ENCODE measurements around the gene PROK1. TPM values are rescaled to one million over a fixed set of nuclear protein-coding genes. Genes with fewer than 3 reads are reported as not detected.
A peak's percentile ranks its signal among the peaks of the same experiment; 100 is the strongest.

PROK1 gene
- total and polyA plus RNA-seq, 8 donors: 0.12 to 0.53 TPM; not detected in 6

DNA sequence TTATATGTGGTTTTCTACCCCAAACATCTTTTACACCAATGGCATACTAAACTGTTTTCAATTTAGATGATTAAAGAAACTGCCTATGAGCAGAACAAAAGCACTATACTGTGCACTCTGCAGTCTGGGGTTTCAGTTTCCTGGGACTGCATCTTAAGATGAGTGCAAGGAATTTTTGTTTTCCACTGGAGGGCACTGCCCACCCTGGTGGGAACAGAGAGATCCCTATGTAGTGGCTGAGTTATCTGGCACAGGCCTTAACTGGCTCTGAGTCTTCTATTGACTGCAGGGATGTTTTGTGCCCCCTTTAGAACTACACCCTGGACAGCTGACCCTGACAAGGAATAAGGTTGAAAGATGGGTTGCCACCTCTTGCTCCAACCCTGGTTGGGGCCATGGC is 12.0 kb downstream of the PROK1 start:
- no peaks in the 10 kb centered on the region for H3K27me3 ChIP-seq
- no peak overlapping the region for H3K4me3 ChIP-seq
- no peaks in the 10 kb centered on the region for H3K36me3 ChIP-seq
- H3K27ac ChIP-seq: no peak overlapping the region
- H3K9me3 ChIP-seq: no peaks in the 10 kb centered on the region
- ATAC-seq (no peak), FAIRE-seq (no peak), DNase-seq (peak in 1 of 6 donors; percentile 4)
- TF ChIP-seq, protein P1, sequence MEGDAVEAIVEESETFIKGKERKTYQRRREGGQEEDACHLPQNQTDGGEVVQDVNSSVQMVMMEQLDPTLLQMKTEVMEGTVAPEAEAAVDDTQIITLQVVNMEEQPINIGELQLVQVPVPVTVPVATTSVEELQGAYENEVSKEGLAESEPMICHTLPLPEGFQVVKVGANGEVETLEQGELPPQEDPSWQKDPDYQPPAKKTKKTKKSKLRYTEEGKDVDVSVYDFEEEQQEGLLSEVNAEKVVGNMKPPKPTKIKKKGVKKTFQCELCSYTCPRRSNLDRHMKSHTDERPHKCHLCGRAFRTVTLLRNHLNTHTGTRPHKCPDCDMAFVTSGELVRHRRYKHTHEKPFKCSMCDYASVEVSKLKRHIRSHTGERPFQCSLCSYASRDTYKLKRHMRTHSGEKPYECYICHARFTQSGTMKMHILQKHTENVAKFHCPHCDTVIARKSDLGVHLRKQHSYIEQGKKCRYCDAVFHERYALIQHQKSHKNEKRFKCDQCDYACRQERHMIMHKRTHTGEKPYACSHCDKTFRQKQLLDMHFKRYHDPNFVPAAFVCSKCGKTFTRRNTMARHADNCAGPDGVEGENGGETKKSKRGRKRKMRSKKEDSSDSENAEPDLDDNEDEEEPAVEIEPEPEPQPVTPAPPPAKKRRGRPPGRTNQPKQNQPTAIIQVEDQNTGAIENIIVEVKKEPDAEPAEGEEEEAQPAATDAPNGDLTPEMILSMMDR (IDR thresholded peaks at IDR 0.05): no peak
- H3K4me1 ChIP-seq: peaks cover 15 to 18% (median 18%) of the 10 kb centered on the region in 3 donors
- intact Hi-C loops (cut with DNase I): loop anchor here in 1 of 3 donors (5.0 to 10.0 kb wide), 2 partner anchors 148 to 261 kb away; no protein-coding TSS in a partner anchor

DNA sequence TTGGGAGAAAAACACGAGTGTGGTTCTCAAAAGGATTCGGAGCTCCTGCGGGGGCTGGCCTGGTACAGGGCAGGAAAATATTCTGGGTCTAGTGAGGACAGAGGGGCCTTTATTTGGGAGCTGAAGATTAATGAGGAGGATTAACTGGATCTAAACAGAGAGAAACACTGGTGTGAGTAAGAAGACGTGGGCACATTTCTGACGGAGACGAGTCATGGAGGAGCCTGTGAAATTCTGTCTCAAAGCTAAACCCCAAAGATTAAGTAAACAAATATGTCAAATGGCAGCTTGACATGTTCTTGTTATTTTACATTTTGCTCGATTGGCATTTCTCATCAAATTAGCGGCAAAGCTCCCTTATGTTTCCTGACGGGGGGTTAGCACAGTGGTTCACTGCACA is 12.8 kb downstream of the PROK1 start:
- TF ChIP-seq, protein P1 (IDR thresholded peaks at IDR 0.05): no peak
- H3K4me3 ChIP-seq: no peak overlapping the region
- FAIRE-seq (no peak), DNase-seq (no peak), ATAC-seq (no peak)
- H3K9me3 ChIP-seq: no peaks in the 10 kb centered on the region
- 84 to 86% methylated on average over 9 of the region's 9 CpGs for WGBS, 2 donors
- intact Hi-C loops (cut with DNase I): loop anchor here in 1 of 3 donors (5.0 to 10.0 kb wide), 2 partner anchors 149 to 261 kb away; no protein-coding TSS in a partner anchor
- H3K4me1 ChIP-seq: peaks cover 15 to 18% (median 18%) of the 10 kb centered on the region in 3 donors
- H3K36me3 ChIP-seq: no peaks in the 10 kb centered on the region
- H3K27ac ChIP-seq: peak overlapping the region in 1 of 4 donors; percentile 31
- no peaks in the 10 kb centered on the region for H3K27me3 ChIP-seq

DNA sequence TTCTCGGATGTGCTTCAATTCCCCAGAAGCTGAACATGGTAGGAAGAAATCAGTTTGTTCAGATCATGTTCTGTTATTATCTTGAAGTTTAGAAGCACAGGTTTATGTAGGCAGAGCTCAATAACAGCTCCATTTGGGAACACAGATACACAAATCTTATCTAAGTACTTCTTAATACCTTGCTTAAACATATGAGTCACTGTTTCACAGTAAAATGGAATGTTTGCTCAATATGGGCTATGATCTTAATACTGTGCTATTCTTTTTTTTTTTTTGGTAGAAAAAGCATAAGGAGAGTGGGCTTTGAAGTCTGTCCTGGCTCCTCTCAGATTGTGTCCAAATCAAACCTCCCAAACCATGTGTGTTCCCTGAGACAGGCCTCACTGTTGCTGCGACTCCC is 13.4 kb downstream of the PROK1 start:
- Histone ChIP-seq H3K36me3 (no peaks in the 10 kb centered on the region), H3K4me3 (no peak overlapping the region), H3K27me3 (no peaks in the 10 kb centered on the region), H3K27ac (peak overlapping the region in 2 of 4 donors; percentile 31 to 50), H3K4me1 (peaks cover 15 to 18% (median 18%) of the 10 kb centered on the region in 3 donors), H3K9me3 (no peaks in the 10 kb centered on the region)
- intact Hi-C loops (cut with DNase I): loop anchor here in 1 of 3 donors (5.0 to 10.0 kb wide), 2 partner anchors 150 to 262 kb away; no protein-coding TSS in a partner anchor
- TF ChIP-seq, protein P1 (IDR thresholded peaks at IDR 0.05): no peak
- 62 to 73% methylated on average over 2 of the region's 2 CpGs for WGBS, 2 donors
- FAIRE-seq (no peak), DNase-seq (no peak), ATAC-seq (peak; percentile 78 to 88 (median 86))

DNA sequence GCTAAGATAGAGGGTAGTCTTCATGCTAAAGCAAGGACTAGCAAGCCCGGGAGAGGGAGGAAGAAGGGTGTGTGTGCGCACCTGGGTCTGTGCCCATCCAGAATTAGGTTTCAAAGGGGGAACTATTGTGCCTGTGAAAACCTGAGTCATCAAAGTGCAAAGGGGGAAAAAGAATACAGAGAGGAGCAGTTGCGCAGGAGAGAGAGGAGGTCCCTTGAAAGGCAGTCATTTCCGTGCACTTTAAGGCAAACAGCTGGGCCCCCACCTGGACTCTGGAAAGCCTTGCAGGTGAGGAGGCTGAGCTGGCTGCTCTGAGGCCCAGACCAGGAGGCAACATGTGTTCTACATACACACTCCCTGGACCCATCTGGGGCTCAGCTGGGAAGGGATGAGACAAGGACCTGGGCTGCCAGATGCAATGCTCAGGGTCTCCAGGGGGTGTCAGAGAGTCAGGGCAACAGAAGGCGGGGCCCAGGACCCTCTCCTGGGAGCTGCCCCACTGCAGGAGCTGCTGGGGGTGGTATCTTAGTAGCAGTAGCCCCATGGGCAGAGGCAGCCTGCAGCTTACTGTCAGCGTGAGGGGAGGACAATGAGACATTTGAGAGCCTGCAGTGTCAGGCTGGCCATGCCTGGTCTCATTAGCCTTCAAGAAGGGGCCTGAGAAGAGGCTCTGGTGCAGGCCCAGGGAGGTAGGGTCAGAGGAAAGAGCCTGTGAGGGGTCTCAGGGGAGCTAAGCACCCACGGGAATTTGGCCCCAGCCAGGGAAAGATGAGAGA is 14.3 kb downstream of the PROK1 start:
- Histone ChIP-seq H3K4me3 (no peak overlapping the region), H3K9me3 (no peaks in the 10 kb centered on the region), H3K36me3 (no peaks in the 10 kb centered on the region), H3K27me3 (no peaks in the 10 kb centered on the region), H3K4me1 (peaks cover 15 to 18% (median 18%) of the 10 kb centered on the region in 3 donors), H3K27ac (peak overlapping the region in 1 of 4 donors; percentile 50)
- FAIRE-seq (no peak), ATAC-seq (peak in 3 of 4 donors; percentile 19 to 50 (median 47)), DNase-seq (peak in 2 of 6 donors; percentile 22 to 54)
- TF ChIP-seq, protein P1 (IDR thresholded peaks at IDR 0.05): no peak
- intact Hi-C loops (cut with DNase I): loop anchor here in 1 of 3 donors (10.0 kb wide), 1 partner anchor 150 kb away; no protein-coding TSS in a partner anchor
- 85 to 88% methylated on average over 7 of the region's 7 CpGs for WGBS, 2 donors

All from pancreas (tissue), 10 donors.